GDM1 (cell line): ENCODE results near the gene TMEM217.

ENCODE experiments used
- DNase-seq: peaks from one replicate; lab custom pipeline; 2025; lab: John Stamatoyannopoulos, UW

Gene TMEM217

DNA sequence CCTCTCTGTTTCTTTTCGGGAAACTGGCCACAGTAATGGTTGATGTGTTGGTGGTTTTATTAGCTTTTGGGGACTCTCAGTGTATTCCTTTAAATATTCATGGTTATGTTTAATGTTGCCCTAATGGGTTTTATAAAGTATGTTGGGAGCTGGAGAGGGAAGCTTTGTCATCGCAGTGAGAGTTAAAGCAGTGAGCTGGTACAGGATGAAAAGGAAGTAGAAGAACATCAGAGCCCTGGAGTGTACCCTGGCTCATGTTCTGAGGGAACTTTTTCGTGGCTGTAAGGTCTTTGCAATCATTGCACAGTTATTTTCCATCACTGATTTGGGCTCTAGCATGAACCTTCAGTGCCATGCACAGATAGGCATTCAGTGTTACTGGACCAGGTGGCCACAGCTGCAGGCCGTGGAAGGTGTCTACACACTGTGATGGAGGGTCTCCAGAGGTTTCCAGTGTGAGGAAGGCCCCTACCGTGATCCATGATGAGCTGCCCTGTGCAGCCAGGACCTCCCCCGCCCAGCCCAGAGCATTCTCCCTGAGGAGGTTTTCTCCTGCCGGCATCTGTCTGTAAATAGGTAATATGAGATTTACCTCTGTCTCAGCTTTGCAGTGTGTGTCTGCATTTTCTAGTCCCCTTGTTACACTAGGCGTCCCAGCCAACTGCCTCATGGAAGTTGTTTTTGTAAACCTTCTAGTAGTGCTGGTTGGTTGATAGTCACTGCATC lies 22.4 kb upstream of the TMEM217 start:
- no peak for DNase-seq

DNA sequence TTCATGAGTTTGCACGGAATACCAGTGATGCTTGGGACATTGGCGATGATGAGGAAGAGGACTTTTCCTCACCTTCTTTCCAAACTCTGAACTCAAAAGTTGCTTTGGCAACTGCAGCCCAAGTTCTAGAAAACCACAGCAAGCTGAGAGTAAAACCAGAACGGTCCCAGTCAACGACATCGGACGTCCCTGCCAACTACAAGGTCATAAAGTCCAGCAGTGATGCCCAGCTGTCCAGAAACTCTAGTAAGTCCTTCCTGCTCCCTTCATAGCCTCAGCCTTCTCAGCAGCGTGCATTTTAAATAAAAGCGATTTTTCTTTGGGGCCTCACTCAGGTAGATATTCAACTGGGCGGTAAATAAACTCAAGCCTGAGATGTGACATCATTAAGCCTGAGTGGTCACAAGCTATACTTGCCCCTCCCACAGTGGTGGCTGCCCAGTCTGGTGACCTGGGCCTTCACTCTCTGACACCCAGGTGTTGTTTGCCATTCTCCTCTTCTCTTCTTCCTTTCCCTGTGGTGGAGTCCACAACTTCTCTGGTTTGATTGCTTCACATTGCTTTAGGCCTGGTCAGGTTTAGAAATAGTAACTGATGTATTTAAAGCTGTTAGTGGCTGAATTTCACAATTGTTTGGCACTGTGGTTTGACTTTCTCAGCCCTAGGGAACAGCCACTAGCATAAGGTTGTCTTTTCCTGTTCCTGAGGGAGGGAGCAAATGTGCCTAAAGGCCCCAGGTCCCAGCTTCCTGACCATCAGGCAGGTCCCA lies 21.6 kb upstream of the TMEM217 start:
- DNase-seq: no peak

DNA sequence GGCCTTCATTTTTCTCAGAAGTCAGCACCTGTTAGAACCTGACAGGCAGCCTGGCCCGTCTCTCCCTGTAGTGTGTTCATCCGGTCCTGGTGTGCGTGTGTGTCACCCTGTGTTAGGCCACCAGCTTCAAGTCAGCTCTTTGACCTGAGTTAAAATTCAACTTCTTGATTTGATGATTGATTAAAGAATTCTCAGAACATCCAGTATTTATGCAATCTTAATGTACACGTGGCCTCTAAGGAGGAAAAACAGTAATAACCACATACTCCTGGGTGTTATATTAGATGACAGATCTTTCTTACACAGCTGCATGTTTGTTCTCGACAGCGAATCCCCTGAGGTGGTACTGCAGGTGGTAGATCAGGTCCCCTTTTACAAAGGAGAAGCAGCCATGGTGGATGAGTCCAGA lies 19.1 kb upstream of the TMEM217 start:
- no peak for DNase-seq

DNA sequence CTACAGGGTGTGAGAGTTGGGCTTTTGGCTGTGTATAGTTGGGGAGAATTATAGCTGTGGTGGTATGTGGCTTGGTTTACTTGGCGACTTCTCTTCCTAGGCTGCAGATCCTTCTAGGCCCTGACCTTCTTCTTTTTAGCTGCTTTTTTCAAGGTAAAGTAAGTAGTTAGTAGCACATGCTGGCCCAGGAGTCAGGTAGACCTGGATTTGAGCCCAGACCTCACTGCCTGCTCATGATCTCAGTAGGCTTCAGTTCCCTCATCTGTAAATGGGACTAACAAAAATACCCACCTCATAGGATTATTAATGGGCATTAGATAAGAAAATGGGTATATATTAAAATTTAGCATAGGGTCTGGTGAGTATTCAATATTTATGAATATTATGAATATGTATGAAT lies 17.4 kb upstream of the TMEM217 start:
- no peak for DNase-seq

DNA sequence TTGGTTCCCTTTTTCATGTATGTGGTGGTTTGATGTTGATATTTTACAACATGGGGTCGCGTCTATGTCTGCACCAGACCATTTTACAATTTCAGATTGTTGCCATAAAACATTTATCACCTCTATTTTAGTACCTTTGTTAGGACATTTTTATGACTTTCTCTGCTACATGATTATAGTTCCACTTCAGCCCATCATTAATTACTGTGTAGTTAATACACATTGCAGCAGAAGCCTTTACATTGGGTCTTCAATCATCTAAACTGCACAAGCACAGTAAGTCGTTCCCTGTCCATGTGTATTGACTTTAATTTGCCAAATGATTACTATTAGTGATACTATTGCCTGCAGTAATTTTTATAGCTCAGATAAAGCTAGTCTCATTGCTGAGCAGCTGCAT lies 15.7 kb upstream of the TMEM217 start:
- no peak for DNase-seq

DNA sequence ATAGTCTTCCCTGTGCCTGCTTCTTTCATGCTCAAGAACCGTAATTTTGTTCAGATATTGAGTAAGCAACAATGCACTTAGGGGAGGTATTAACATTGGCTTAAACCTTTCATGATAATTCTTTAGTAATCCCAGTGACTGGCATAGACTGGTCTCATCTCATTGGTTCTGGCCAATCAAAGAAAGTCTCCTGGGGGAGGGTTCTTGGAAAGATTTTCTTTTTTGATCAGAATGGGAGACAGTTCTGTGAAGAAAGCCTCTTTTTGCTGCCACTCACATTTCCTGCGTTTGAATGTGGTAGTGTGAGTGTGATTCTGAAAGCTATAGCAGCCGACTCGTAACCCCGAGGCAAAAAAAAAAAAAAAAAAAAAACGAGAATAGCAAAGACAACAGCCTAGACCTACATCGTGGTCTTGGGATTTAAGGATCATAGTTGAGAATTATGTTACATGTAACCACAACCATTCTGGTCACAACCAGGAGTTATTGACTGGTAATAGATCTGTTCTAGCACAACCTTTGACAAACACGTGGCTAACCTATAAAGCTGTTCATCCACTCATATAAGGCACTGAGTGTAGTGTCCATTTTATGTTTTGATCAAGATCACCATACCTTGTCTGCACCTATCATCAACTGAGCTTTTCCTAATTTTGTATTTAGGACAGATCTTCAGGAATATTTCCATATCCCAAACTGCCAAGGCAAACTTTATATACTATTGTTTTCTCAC lies 15.1 kb upstream of the TMEM217 start:
- DNase-seq: no peak

DNA sequence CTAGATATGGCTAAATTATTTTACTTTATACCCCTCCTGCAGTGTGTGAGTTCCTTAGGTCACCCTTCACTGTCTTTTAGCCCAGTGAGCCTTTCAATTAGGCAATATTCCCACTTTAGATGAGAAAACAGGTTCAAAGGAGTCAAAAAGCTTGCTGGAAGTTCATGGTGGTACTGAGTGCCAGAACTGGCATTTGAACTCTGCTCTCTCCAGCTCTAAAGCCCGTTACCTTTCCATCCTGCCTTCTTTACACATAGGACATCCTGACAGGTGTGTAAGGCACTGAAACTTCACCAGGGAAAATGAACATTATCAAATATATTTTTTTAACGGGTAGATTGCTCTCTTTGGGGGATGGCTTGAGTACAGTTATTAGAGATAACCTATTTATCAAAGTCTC lies 11.2 kb upstream of the TMEM217 start:
- no peak for DNase-seq

DNA sequence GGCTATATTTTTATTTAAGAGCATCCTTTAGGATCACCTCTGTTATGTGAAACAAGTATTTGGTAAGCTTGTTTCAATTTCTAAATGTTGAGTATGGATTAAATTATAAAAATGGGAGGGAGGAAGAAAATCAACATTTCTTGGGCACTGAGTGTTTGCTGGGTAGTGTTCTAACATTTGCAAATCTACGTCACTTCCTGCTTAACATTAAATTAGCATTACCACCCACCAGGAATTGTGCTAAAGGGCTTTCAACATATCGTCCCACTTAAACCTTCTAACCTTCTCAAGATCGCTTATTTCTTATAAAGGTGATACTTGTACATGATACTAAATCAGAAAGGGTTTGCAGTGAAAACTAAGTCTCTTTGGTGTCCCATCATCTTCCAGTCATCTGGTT lies 7.9 kb upstream of the TMEM217 start:
- DNase-seq: no peak

DNA sequence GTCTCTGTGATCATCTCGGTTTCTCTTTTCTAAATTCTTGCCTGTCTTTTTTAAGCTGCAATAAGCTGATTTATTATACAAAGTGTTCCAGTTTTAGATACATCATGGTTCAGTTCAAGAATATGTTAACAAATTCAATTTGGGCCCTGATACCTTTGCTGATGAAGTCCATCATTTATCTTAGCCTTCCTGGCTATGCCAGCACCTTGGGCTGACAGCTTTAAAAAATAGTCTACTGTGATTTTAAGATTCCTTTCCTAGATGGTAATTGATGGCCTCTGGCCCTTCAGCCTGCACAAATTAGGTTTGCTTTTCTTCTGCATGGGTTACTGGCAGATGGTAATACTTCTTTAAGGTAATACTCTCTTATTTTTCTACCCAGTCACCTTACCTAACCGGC lies 7.1 kb upstream of the TMEM217 start:
- DNase-seq: no peak

DNA sequence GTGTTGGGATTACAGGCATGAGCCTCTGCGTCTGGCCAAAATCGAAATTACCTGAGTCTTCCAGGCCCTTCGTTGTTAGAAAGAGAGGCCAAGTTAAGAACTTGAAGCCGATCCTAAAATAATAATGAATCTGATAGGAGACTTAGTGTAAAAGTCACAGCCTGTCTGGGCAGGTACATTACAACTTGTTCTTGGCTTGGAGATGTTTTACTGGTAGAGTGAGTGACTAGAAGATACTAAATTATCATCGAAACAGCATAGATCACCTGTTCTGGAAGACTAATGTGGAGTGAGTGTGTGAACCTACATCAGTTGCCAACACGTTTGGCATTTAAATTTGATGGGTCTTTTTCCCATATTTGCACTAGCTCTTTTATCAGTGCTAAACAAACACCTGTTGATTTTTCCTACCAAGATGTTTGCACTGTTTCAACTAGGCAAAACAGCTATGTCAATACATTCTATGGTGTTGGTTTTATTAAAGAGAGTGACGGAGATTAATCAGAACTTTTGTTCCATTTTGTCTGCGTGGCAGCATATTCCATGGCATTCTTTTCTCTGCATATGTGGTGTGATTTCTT lies 4.6 kb upstream of the TMEM217 start:
- no peak for DNase-seq

DNA sequence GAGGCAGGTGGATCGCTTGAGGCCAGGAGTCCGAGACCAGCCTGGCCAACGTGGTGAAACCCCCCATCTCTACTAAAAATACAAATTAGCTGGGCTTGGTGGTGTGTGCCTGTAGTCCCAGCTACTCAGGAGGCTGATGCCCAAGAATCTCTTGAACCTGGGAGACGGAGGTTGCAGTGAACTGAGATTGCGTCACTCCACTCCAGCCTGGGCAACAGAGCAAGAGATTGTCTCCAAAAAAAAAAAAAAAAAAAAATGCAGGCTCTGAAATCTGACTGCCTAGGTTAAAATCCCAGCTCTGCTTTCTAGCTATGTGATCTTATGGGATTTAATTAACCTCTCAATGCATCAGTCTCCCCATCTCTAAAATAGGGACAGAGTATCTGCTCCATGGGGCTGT lies 3.3 kb upstream of the TMEM217 start:
- DNase-seq: no peak

DNA sequence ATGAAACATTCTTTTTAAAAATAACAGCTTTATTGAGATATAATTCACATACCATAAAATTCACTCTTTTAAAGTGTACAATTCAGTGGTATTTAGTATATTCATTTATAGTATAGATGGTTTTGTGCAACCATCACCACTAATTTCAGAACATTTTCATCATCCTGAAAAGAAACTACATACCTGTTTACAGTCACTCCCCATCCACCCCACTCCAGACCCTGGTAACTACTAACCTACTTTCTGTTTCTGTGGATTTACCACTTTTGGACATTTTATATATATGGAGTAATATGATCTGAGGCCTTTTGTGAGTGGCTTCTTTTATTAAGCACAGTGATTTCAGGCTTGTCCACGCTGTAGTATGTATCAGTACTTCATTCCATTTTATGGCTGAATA lies 2.5 kb upstream of the TMEM217 start:
- no peak for DNase-seq

DNA sequence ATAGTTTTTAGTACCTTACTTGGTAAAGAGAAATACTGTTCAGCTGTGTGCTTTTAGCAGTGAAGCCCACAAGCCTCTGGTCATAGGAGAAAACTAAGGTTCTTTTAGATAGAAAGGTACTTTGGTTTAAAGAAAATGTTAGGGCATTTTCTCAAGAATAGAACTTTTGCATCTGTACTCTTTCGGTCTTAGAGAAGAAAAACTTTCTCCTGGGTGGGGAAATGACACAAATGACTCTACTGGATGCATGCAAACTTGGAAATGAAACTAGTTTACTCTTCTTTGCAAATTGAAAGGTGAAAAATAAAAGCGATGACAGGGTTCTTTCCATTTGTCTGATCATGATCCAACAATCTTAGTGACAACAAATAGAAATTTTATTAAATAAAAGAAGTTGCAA lies 2.1 kb upstream of the TMEM217 start:
- no peak for DNase-seq

DNA sequence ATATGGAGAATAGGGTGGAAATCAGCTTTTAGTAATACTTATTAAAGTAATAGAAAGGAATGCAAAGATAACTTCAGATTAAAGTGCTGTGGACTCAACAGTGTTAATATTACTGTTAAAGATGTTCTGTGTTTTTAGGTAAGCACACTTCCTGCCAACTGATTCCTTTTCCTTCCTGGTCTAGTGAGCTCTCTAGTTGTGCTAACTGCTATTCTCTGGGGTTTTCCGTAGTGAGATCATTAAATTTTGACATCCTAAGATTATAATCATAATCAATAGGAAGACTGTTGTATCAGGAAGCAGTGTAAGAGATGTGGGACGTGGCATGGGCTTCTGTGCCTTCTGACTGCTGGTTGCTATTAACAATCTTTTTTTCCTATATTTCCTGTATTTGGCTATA lies 1.2 kb upstream of the TMEM217 start:
- no peak for DNase-seq

DNA sequence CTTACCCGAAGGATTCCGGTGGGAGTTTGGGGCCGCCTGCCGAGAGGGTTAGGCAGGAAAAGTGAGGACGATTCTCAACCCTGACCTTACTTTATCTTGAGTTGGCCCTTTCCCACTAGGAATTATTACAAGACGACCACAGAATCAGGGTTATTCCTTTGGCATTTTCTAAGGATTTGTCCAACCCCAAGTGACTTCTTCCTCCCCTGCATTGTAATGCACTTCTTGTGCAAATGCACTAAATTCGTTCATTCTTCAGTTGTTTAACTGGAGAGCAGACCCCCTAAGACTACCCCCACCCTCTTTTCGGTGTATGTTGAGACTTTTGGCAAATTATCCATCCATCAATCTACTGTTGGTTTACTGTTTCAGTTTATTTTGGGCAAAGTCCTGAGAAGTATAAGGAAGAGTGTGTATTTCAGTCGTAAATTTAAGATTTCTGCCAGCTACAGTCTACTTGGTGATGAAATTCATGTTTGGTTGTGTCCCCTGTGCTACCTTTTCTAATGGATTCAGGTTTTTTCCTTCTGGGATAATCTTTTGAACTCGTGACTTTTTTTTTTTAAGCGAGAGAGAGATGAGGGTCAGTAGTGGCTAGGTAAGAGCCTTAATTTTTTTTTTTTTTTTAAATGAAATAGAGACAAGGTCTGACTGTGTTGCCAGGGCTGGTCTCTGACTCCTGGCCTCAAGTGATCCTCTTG lies 611 bp upstream of the TMEM217 start:
- no peak for DNase-seq

DNA sequence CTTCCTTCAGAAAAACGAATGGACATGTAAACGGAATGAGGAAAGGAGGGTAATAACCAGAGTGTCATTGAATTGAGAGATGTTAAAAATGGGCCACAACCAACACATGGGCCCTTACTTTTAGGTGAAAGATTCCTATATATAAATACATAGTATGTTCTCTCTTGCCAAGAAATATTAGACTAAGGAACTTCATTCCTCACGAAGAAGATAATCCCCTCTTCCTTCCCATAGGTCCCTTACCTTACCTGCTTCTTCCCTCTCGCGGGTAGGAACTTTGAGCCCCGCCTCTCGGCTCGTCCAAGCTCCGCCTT lies 667 bp downstream of the TMEM217 start:
- no peak for DNase-seq

DNA sequence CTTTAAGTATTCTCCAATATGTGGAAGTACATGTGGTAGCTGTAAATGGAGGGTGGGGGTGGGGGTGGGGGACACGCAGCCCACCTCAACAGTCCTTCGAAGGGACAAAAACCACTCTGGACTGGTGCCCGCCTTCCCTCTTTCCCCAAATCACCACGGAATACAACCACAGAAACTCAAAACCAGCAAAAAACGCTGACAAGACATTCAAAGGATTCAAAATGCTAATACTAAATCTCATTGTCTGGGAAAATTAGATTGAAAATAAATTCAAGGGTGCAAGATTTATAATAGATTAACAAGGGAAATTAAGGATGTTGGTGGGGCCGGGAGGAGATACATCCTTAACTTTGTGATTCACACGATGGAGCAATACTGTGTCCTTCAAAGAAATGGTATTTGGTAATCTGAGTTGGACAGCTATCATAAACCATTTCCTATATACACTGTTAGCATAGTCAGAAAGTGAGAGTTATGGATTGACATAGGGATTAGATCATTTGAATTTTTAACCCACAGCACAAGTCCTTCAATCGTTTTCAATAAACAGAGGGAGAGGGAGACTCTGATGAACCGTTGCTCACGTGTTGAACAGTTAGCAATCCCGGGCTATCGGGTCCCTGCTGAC lies 1.1 kb downstream of the TMEM217 start:
- no peak for DNase-seq

DNA sequence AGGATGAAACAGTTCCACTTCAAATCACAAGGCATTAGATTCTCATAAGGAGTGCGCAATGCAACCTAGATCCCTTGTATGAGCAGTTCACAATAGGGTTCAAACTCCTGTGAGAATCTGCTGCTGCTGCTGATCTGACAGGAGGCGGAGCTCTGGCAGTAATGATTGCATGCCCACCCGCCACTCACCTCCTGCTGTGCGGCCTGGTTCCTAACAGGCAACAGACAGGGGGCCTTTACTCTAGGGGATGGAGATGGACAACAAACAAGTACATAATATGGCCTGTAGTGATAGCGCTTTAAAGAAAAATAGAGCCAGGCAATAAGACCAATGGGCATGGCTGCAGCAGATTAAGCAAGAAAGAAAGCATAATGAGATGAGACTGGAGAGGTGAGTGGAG lies 3.1 kb downstream of the TMEM217 start:
- DNase-seq: no peak

DNA sequence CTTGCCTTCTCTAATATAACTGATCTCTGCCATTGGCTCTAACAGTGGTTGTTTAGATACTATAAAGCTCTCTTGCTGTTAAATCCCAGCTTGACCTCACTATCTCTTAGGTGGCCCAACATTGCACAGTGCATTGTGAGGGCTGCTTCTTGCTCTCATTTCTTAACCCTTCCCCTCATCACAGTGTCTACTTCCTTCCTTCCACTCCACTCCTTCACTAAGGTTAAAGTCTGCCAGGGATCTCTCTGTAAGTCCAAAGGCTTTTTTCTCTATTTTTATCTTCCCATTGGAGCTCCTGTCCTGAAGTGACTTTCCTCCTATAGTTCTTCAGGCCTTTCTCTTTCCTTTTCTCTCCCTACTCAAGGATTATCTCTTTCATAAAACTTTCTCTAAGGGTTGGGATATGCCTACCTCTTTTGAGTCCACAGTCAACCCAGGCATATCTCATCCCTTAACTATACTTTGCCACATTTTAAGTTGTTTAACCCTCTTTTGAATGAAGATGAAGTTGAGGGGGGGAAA lies 4.4 kb downstream of the TMEM217 start:
- DNase-seq: no peak

DNA sequence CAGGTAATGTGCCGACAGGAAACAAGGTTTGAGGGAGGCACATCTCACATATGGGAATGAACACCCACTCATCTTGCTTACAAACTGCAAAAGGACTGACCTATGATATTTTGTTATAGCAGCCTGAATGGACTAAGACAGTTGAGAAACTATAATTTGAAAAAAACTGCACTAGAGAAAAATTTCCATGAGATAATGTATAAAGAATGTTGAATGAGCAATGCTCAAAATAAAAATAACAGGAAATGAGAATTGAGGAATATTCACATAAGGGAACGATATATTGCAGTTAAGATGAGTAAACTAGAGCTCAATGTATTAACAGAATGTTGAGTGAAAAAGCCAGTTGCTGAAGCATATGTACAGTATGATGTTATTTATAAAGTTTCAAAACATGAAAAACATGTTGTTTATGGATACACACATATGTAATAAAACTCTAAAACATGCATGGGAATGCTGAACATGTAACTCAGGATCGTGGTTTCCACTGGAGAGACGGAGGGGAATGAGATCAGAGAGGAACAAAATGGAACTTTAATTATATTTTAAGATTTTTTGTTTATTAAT lies 6.6 kb downstream of the TMEM217 start:
- no peak for DNase-seq
